ENCODE data around the gene SCFD2.

DNA sequence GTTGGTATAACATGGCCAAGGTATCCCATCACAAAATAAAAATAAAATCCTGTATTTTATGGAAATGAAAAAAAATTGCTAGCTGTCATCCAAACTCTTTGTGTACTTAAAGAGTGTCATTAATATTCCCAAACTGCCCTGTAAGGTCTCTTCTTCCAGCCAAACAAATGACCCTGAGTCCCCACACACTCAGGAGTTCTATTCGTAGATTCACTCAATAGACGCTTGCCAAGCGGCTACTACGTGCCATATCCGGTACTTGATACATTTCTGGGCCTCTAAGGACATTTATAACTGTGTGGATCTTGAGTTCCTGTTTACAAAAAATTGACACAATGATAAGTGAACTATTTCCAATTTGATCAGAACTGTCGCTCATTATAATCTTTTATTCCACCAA lies 245.1 kb downstream of the SCFD2 start:
- TF ChIP-seq EZH2 (IDR thresholded peaks at IDR 0.05; ENCODE audit: borderline replicate concordance, low read depth, low read length, severe bottlenecking): no peak
- TF ChIP-seq, protein P1, sequence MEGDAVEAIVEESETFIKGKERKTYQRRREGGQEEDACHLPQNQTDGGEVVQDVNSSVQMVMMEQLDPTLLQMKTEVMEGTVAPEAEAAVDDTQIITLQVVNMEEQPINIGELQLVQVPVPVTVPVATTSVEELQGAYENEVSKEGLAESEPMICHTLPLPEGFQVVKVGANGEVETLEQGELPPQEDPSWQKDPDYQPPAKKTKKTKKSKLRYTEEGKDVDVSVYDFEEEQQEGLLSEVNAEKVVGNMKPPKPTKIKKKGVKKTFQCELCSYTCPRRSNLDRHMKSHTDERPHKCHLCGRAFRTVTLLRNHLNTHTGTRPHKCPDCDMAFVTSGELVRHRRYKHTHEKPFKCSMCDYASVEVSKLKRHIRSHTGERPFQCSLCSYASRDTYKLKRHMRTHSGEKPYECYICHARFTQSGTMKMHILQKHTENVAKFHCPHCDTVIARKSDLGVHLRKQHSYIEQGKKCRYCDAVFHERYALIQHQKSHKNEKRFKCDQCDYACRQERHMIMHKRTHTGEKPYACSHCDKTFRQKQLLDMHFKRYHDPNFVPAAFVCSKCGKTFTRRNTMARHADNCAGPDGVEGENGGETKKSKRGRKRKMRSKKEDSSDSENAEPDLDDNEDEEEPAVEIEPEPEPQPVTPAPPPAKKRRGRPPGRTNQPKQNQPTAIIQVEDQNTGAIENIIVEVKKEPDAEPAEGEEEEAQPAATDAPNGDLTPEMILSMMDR (IDR thresholded peaks at IDR 0.05; ENCODE audit: borderline replicate concordance, extremely low read depth, low read length, poor library complexity, severe bottlenecking): no peak

Measured in DND-41 (cell line).